Measurements from ENCODE around the gene SPEF1.

DNA sequence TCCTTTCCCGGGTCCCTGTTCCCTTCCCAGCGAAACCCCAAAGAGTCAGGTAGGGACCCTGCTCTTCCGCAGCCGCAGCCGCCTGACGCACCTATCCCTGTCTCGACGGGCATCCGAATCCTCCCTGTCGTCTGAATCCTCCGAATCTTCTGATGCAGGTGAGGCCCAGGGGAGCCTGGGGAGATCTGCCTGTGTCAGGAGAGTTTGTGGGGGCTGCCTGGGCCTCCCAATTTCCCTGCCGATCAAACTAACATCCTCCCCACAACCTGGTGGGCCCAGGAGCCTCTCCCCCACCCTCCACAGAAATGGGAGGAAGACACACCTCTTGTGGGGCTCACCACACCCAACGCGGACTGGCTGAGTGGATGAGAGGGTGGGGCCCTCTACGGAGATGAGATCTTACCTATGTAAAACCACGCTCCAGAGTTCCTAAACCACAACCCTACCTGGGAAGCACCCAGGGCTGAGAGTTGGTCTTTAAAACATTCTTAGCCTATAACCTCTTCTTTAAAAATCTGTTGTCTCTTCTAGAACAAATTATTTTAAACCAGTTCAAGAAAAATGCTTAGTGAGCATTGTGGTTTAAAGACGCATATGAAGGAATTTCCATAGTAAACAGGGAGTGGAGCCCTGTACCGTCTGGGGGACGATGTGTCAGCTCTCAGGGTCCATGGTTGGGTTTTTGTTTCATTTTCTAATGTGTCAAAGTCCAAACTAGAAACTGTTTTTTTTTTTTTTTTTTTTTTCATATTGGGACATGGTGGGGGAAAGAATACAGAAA is 16.5 kb upstream of the SPEF1 start:
- TF ChIP-seq, protein P1, sequence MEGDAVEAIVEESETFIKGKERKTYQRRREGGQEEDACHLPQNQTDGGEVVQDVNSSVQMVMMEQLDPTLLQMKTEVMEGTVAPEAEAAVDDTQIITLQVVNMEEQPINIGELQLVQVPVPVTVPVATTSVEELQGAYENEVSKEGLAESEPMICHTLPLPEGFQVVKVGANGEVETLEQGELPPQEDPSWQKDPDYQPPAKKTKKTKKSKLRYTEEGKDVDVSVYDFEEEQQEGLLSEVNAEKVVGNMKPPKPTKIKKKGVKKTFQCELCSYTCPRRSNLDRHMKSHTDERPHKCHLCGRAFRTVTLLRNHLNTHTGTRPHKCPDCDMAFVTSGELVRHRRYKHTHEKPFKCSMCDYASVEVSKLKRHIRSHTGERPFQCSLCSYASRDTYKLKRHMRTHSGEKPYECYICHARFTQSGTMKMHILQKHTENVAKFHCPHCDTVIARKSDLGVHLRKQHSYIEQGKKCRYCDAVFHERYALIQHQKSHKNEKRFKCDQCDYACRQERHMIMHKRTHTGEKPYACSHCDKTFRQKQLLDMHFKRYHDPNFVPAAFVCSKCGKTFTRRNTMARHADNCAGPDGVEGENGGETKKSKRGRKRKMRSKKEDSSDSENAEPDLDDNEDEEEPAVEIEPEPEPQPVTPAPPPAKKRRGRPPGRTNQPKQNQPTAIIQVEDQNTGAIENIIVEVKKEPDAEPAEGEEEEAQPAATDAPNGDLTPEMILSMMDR (IDR thresholded peaks at IDR 0.05; ENCODE audit: low read depth, low read length, poor library complexity, severe bottlenecking): no peak
- TF ChIP-seq EZH2phosphoT487 (IDR thresholded peaks at IDR 0.05; ENCODE audit: borderline replicate concordance, low read length): no peak

Measured in DOHH2 (cell line).